ENCODE results near the gene GRIFIN. TPM values are rescaled to one million over a fixed set of nuclear protein-coding genes. Genes with fewer than 3 reads are reported as not detected.

GRIFIN gene
- total and polyA plus RNA-seq, 9 of the 15 experiments (the other 6 are each of a cell fraction or from before 2014, with no cell fraction given): not detected

- H3K9me3 ChIP-seq (replicated peaks; ENCODE audit: control insufficient read depth, insufficient read depth, low read depth, low read length): no peaks in the 10 kb centered on the region
- 9% methylated on average over 12 of the region's 18 CpGs for WGBS (ENCODE audit: insufficient coverage, low coverage, missing lambda C conversion rate)
- FAIRE-seq (no peak), ATAC-seq (no peak), DNase-seq (ENCODE audit: extremely low read depth in 1 of 4, low spot score in 3 of 4) (no peak)
- in situ Hi-C loops (cut with MboI) (no loop called here), intact Hi-C loops (cut with micrococcal nuclease) (loop anchor here (5.0 to 10.0 kb wide), 2 partner anchors 92 to 189 kb away; no protein-coding TSS in a partner anchor)
- ChIA-PET POLR2A (no interaction called here), CTCF (ENCODE audit: low intra/inter-chr PET ratio) (no interaction called here)
- H3K4me3 ChIP-seq: no peak overlapping the region
- H4K20me1 ChIP-seq (replicated peaks; ENCODE audit: control insufficient read depth, insufficient read depth, low read length): peaks cover 23% of the 10 kb centered on the region
- H3K79me2 ChIP-seq (ENCODE audit: control insufficient read depth, insufficient read depth, low read length): no peaks in the 10 kb centered on the region
- H3K27me3 ChIP-seq (ENCODE audit: control insufficient read depth in 2 of 2, insufficient read depth in 2 of 2, low read length in 2 of 2): peaks cover 15 to 38% of the 10 kb centered on the region in 2 experiments; a peak in 4 of 5 replicates
- no peaks in the 10 kb centered on the region for H3K9me1 ChIP-seq (ENCODE audit: control insufficient read depth, insufficient read depth, low read length)
- H2AFZ ChIP-seq (ENCODE audit: low read depth, low read length): no peak overlapping the region
- no peak overlapping the region for H3K9ac ChIP-seq (ENCODE audit: insufficient read depth in 1 of 2, low read depth in 2 of 2, low read length in 2 of 2)
- H3K27ac ChIP-seq (ENCODE audit: extremely low read depth, low read depth, low read length): no peak overlapping the region
- peaks cover 0 to 59% of the 10 kb centered on the region in 2 experiments; a peak in 3 of 5 replicates for H3K4me1 ChIP-seq (replicated peaks in 1 of 2; ENCODE audit: control insufficient read depth in 2 of 2, insufficient read depth in 2 of 2, low read length in 2 of 2)
- BruUV-seq (replicated peaks): no TSS peak
- no peaks in the 10 kb centered on the region for H3K36me3 ChIP-seq (ENCODE audit: control insufficient read depth, insufficient read depth, low read length)
- H3K4me2 ChIP-seq (ENCODE audit: insufficient read depth, low read length): no peak overlapping the region
- no peak for TF ChIP-seq KLF10 (CRISPR knock-in tag; IDR thresholded peaks at IDR 0.05)
- TF ChIP-seq, protein P1, sequence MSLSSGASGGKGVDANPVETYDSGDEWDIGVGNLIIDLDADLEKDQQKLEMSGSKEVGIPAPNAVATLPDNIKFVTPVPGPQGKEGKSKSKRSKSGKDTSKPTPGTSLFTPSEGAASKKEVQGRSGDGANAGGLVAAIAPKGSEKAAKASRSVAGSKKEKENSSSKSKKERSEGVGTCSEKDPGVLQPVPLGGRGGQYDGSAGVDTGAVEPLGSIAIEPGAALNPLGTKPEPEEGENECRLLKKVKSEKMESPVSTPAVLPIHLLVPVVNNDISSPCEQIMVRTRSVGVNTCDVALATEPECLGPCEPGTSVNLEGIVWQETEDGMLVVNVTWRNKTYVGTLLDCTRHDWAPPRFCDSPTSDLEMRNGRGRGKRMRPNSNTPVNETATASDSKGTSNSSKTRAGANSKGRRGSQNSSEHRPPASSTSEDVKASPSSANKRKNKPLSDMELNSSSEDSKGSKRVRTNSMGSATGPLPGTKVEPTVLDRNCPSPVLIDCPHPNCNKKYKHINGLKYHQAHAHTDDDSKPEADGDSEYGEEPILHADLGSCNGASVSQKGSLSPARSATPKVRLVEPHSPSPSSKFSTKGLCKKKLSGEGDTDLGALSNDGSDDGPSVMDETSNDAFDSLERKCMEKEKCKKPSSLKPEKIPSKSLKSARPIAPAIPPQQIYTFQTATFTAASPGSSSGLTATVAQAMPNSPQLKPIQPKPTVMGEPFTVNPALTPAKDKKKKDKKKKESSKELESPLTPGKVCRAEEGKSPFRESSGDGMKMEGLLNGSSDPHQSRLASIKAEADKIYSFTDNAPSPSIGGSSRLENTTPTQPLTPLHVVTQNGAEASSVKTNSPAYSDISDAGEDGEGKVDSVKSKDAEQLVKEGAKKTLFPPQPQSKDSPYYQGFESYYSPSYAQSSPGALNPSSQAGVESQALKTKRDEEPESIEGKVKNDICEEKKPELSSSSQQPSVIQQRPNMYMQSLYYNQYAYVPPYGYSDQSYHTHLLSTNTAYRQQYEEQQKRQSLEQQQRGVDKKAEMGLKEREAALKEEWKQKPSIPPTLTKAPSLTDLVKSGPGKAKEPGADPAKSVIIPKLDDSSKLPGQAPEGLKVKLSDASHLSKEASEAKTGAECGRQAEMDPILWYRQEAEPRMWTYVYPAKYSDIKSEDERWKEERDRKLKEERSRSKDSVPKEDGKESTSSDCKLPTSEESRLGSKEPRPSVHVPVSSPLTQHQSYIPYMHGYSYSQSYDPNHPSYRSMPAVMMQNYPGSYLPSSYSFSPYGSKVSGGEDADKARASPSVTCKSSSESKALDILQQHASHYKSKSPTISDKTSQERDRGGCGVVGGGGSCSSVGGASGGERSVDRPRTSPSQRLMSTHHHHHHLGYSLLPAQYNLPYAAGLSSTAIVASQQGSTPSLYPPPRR (CRISPR knock-in tag; IDR thresholded peaks at IDR 0.05; ENCODE audit: borderline replicate concordance): no peak
- TF ChIP-seq SIRT6 (IDR thresholded peaks at IDR 0.05; ENCODE audit: low read depth, low read length): no peak
- TF ChIP-seq IFI16 (CRISPR knock-in tag; IDR thresholded peaks at IDR 0.05): no peak
- TF ChIP-seq HNRNPUL1 (IDR thresholded peaks at IDR 0.05; ENCODE audit: low read length): no peak
- no peak for TF ChIP-seq SNRNP70 (optimal IDR thresholded peaks at IDR 0.05; ENCODE audit: low read depth, low read length)
- TF ChIP-seq FOXM1 (IDR thresholded peaks at IDR 0.05; ENCODE audit: low read depth): no peak
- no peak for TF ChIP-seq FOXM1 (CRISPR knock-in tag; IDR thresholded peaks at IDR 0.05; ENCODE audit: low read depth)
- TF ChIP-seq, protein P2, sequence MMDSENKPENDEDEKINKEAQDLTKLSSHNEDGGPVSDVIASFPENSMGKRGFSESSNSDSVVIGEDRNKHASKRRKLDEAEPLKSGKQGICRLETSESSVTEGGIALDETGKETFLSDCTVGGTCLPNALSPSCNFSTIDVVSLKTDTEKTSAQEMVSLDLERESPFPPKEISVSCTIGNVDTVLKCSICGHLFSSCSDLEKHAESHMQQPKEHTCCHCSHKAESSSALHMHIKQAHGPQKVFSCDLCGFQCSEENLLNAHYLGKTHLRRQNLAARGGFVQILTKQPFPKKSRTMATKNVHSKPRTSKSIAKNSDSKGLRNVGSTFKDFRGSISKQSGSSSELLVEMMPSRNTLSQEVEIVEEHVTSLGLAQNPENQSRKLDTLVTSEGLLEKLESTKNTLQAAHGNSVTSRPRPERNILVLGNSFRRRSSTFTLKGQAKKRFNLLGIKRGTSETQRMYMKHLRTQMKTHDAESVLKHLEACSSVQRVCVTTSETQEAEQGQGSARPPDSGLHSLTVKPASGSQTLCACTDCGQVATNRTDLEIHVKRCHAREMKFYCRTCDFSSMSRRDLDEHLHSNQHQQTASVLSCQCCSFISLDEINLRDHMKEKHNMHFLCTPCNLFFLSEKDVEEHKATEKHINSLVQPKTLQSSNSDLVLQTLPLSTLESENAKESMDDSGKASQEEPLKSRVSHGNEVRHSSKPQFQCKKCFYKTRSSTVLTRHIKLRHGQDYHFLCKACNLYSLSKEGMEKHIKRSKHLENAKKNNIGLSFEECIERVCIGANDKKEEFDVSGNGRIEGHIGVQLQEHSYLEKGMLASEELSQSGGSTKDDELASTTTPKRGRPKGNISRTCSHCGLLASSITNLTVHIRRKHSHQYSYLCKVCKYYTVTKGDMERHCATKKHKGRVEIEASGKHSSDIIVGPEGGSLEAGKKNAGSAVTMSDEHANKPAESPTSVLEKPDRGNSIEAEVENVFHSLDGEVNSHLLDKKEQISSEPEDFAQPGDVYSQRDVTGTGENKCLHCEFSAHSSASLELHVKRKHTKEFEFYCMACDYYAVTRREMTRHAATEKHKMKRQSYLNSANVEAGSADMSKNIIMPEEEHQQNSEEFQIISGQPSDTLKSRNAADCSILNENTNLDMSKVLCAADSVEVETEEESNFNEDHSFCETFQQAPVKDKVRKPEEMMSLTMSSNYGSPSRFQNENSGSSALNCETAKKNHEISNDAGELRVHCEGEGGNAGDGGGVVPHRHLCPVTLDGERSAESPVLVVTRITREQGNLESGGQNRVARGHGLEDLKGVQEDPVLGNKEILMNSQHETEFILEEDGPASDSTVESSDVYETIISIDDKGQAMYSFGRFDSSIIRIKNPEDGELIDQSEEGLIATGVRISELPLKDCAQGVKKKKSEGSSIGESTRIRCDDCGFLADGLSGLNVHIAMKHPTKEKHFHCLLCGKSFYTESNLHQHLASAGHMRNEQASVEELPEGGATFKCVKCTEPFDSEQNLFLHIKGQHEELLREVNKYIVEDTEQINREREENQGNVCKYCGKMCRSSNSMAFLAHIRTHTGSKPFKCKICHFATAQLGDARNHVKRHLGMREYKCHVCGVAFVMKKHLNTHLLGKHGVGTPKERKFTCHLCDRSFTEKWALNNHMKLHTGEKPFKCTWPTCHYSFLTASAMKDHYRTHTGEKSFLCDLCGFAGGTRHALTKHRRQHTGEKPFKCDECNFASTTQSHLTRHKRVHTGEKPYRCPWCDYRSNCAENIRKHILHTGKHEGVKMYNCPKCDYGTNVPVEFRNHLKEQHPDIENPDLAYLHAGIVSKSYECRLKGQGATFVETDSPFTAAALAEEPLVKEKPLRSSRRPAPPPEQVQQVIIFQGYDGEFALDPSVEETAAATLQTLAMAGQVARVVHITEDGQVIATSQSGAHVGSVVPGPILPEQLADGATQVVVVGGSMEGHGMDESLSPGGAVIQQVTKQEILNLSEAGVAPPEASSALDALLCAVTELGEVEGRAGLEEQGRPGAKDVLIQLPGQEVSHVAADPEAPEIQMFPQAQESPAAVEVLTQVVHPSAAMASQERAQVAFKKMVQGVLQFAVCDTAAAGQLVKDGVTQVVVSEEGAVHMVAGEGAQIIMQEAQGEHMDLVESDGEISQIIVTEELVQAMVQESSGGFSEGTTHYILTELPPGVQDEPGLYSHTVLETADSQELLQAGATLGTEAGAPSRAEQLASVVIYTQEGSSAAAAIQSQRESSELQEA (IDR thresholded peaks at IDR 0.05; ENCODE audit: low read depth): no peak
- no peak for TF ChIP-seq HES1 (IDR thresholded peaks at IDR 0.05; ENCODE audit: low read depth)
Measured at GRCh38 chr7:2475678-2476015, 551 bp downstream of the GRIFIN start.
